A673 (cell line): ENCODE results near the gene MKKS. TPM values are rescaled to one million over a fixed set of nuclear protein-coding genes. Genes with fewer than 3 reads are reported as not detected.

Source experiments
- BruUV-seq: library from RNA; stranded (reverse); fragments of 400-500 nt; replicated peaks from 2 replicates; lab custom pipeline; 2021; lab: Mats Ljungman, UMichigan
- CTCF ChIA-PET: fragments of 300-600 bp; sonication (Branson Sonifier 250); formaldehyde crosslinking; loops from one replicate; lab custom pipeline; 2022; ENCODE audit warnings: antibody characterized with exemption; lab: Charles Lee
- POLR2A ChIA-PET: fragments of 300-600 bp; sonication (Branson Sonifier 250); formaldehyde crosslinking; loops from one replicate; lab custom pipeline; 2022; ENCODE audit warnings: antibody characterized with exemption; ENCODE audit not compliant: low non-redundant PET; lab: Charles Lee
- DNase-seq: peaks from one replicate; pipeline ENCODE4 v3.0.0-alpha.2; 2015; ENCODE audit warnings: low spot score
- H3K27ac ChIP-seq: fragments of 200-600 bp; sonication (generic); 2 replicates; pipeline ENCODE4 v1.5.1; 2016; ENCODE audit warnings: mixed run types, low read depth, mild to moderate bottlenecking, mixed read lengths, antibody characterized with exemption, low read length; ENCODE audit not compliant: poor library complexity, severe bottlenecking
- H3K27me3 ChIP-seq: fragments of 200-600 bp; sonication (generic); replicated peaks from 2 replicates; pipeline ENCODE4 v1.6.1; 2017; ENCODE audit warnings: mixed run types, low read depth, mild to moderate bottlenecking, mixed read lengths, antibody characterized with exemption, low read length; ENCODE audit not compliant: insufficient read depth, poor library complexity
- H3K36me3 ChIP-seq: fragments of 200-600 bp; sonication (generic); 2 replicates; pipeline ENCODE4 v1.6.1; 2016; ENCODE audit warnings: mixed run types, mild to moderate bottlenecking, mixed read lengths, antibody characterized with exemption, low read length; ENCODE audit not compliant: insufficient read depth, poor library complexity, severe bottlenecking
- H3K4me1 ChIP-seq: fragments of 200-600 bp; sonication (generic); 2 replicates; pipeline ENCODE4 v1.6.1; 2017; ENCODE audit warnings: mixed run types, mild to moderate bottlenecking, mixed read lengths, antibody characterized with exemption, low read length; ENCODE audit not compliant: insufficient read depth, poor library complexity, severe bottlenecking
- H3K4me3 ChIP-seq: fragments of 200-600 bp; sonication (generic); 2 replicates; pipeline ENCODE4 v1.5.1; 2016; ENCODE audit warnings: low read depth, mixed run types, mild to moderate bottlenecking, mixed read lengths, low read length; ENCODE audit not compliant: poor library complexity, severe bottlenecking
- H3K9me3 ChIP-seq: fragments of 200-600 bp; sonication (generic); 2 replicates; pipeline ENCODE4 v1.6.1; 2016; ENCODE audit warnings: mixed run types, low read depth, mild to moderate bottlenecking, mixed read lengths, antibody characterized with exemption, low read length; ENCODE audit not compliant: poor library complexity, severe bottlenecking
- CTCF ChIP-seq: fragments of 300-800, 200-600 bp; sonication (generic); conservative IDR thresholded peaks from 2 replicates; pipeline ENCODE4 v1.5.1; 2017; ENCODE audit warnings: low read depth, mild to moderate bottlenecking, antibody characterized with exemption, low read length, moderate library complexity, mixed read lengths
- EZH2 ChIP-seq: fragments of 200-600 bp; sonication (generic); IDR thresholded peaks from 2 replicates; pipeline ENCODE4 v1.6.1; 2017; ENCODE audit warnings: borderline replicate concordance, low read depth, mild to moderate bottlenecking, mixed read lengths, antibody characterized with exemption, low read length; ENCODE audit not compliant: poor library complexity, severe bottlenecking
- intact Hi-C: fragments of 100-400 bp; cut with micrococcal nuclease; formaldehyde crosslinking; loops from one replicate; pipeline ENCODE4 v1.10.0; 2022; ENCODE audit not compliant: unreplicated experiment
- total RNA-seq: library from RNA; stranded (reverse); gene quantifications from 2 replicates; pipeline ENCODE4 v1.2.3, GENCODE V29; 2021

Gene MKKS
- total RNA-seq, 1 experiment from 2014 or later, result 31.9 TPM

DNA sequence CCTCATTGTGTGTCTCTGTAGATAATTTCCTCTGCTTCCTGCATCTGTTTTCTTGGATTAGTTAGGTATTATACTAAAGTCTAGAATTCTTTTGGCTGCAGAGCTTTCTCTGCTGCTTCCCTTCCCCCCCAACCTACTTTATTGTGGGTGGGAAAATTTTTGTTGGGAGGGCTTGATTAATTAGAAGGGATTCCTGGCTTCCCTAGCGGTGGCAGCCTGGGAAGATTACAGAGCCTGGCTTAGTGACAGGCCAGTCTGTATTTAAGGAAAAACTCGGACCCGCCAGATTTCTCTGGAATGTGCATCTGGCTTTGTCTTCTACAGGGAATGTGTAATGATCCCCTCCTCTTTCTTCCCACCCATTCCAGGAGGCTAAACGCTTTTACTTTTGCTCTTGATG, 32.3 kb upstream of the MKKS start:
- POLR2A ChIA-PET, result interaction anchor here (0.9 kb wide), 2 partner anchors 74 to 849 kb away, joined by 3 to 5 read pairs; no protein-coding TSS in a partner anchor
- Histone ChIP-seq H3K4me3 (peak overlapping the region; percentile 16), H3K36me3 (peaks cover 3% of the 10 kb centered on the region), H3K4me1 (peaks cover 58% of the 10 kb centered on the region), H3K27ac (peak overlapping the region; percentile 73), H3K9me3 (peaks cover 5% of the 10 kb centered on the region), H3K27me3 (no peaks in the 10 kb centered on the region)
- DNase-seq, result peak; percentile 79
- intact Hi-C loops, result loop anchor here (1.0 to 5.0 kb wide), 7 partner anchors 32 to 1076 kb away; partner anchors contain the start of genes JAG1, MKKS and SLX4IP
- no TSS peak for BruUV-seq
- TF ChIP-seq EZH2, result no peak
- no peak for TF ChIP-seq CTCF
- CTCF ChIA-PET, result no interaction called here

DNA sequence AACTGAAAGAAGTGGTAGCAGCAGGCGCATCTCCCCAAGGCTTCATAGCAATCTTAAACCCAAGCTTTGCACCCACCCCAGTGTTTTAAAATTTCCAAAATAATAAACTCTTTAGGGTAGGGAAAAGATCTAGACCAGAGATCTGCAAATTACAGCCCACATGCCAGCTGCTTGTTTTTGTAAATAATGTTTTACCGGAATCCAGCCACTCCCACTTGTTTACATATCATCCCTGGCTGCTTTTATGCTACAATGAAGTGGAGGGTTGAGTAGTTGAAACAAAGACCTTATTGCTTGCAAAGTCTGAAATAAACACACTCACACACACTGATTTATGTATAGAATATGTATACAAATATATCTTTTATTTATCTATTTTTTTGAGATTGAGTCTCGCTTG, 31.1 kb upstream of the MKKS start:
- no peaks in the 10 kb centered on the region for H3K27me3 ChIP-seq
- ChIA-PET CTCF (no interaction called here), POLR2A (interaction anchor here (0.6 kb wide), 1 partner anchor 59 kb away, joined by 3 read pairs; no protein-coding TSS in a partner anchor)
- peak overlapping the region; percentile 38 for H3K27ac ChIP-seq
- DNase-seq, result no peak
- BruUV-seq, result no TSS peak
- H3K9me3 ChIP-seq, result peaks cover 5% of the 10 kb centered on the region
- H3K4me1 ChIP-seq, result peaks cover 46% of the 10 kb centered on the region
- H3K36me3 ChIP-seq, result peaks cover 3% of the 10 kb centered on the region
- intact Hi-C loops, result loop anchor here (5.0 kb wide), 4 partner anchors 57 to 1077 kb away; partner anchors contain the start of gene JAG1
- no peak overlapping the region for H3K4me3 ChIP-seq
- TF ChIP-seq CTCF, result no peak
- TF ChIP-seq EZH2, result no peak

DNA sequence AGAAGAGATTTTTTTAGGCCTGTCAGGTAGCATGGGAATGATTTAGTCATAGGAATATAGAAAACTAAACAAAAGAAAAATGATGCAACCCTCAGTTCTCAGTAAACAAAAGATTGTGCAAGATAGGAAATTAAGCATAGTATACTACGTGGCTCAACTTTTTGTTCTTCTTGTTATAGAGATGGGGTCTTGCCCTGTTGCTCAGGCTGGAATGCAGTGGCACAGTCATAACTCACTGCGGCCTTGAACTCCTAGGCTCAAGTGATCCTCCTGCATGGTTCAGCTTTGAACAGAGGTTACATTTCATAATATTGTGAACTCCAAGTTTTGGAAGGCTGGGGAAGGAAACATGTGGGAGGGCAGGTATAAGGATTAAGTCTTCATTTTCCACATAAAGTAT, 29.6 kb upstream of the MKKS start:
- TF ChIP-seq EZH2 (no peak), CTCF (no peak)
- Histone ChIP-seq H3K9me3 (peaks cover 5% of the 10 kb centered on the region), H3K4me3 (no peak overlapping the region), H3K36me3 (peaks cover 3% of the 10 kb centered on the region), H3K27ac (no peak overlapping the region), H3K4me1 (peaks cover 31% of the 10 kb centered on the region), H3K27me3 (no peaks in the 10 kb centered on the region)
- no TSS peak for BruUV-seq
- POLR2A ChIA-PET, result no interaction called here
- CTCF ChIA-PET, result no interaction called here
- intact Hi-C loops, result no loop called here
- no peak for DNase-seq
